Glomerular endothelial cell (primary cell): ENCODE data around the gene CRHR2. TPM values are rescaled to one million over a fixed set of nuclear protein-coding genes. Genes with fewer than 3 reads are reported as not detected.

ENCODE experiments used
- DNase-seq: peaks from one replicate; pipeline ENCODE4 v3.0.0-alpha.2; 2011; ENCODE audit warnings: low read depth, low spot score; ENCODE audit errors: extremely low read depth
- total RNA-seq: library from RNA; depleted of rRNA; stranded (reverse); fragments of >200 nt; gene quantifications from 2 replicates; pipeline ENCODE4 v1.2.3, GENCODE V29; 2015

Gene CRHR2
- total RNA-seq, 1 donor from 2014 or later, result not detected

DNA sequence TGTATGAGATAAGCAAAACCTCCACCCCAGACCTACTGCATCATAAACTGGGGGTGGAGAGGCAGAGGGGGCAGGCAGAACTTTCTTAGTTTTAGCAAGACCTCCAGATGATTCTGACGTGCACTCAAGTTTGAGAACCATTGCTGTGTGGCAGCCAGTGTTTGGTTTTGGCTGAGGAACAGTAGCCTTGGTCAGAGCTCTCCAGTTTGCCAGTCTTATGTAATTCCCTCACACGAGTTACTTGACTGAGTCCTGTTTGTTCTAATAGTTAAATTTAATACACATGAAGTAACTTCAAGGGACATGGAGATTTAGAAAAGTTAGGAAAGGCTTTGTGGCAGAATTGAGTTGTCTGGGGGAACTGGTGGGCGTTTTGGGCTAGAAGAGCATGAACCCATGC is 49.0 kb downstream of the CRHR2 start:
- no peak for DNase-seq

DNA sequence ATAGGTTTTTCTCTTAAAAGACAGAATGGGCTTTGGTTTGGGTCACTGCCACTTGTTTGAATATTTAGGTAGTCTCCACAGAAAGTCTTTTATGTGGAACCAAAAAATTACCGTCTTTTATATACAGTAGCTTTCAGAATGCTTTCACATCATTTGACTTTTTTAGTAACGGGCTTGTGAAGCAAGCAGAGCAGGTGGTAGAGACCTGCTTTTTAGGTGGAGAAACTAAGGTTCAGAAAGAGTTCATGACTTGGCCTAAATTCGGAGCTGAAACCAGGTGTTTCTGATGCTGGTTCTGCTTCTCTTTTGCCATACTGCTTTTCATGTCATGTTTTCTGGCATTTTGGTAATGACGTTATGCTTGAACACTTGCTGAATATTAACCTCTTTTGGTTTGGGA is 51.3 kb downstream of the CRHR2 start:
- no peak for DNase-seq

DNA sequence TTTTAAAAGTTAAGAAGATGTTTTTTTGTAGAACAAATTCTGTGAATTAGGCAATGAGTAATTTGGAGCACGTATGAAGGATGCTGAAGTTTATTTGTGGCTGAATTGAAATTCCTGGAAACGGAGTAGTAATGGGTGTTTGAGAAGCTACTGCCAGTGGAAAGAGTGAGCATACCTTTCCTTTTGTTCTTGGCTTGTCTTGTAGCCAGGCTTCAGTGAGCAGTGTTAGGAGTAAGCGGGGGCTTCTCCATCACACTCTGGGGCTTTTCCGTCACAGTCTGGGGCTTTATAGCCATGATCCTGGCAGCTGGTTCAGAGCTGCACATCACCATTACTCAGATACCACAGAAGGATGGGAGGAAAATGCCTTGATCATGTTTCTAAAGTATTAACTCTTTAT is 55.2 kb downstream of the CRHR2 start:
- no peak for DNase-seq

DNA sequence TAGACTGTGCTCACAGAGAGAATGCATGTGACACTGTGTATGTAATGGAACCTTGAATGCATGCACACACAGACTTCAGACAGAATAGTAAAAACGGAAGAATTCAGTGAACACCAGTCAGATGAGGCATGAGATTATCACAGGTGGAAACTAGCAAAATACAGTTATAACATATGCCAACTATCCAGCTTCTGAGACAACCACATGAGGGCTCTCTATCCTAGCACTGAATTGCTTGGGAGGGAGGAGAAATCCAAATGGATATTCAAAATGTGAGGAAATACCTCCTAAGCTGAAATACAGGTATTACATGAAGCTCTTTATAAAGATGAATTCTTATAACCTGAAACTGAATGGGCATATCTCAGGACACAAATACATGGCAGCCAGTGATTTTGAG is 57.0 kb downstream of the CRHR2 start:
- no peak for DNase-seq

DNA sequence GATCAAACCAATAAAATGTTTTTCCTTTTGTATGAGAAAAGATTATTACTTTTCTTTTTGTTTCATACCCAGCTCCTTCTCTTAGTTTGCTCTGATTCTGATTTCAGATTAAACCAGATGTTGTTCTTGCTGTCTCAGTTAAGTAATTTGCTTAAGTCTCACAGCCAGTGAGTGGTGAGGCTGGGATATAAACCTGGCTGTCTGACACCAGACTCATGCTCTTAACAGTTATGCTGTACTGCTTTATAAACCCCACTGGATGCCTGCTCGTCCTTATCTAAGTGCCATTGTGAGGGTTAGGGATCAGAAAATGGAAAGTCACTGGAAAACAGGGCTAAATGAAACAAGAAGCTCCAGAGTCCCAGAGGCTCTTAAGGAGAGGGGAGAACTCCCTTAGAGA is 63.3 kb downstream of the CRHR2 start:
- no peak for DNase-seq

DNA sequence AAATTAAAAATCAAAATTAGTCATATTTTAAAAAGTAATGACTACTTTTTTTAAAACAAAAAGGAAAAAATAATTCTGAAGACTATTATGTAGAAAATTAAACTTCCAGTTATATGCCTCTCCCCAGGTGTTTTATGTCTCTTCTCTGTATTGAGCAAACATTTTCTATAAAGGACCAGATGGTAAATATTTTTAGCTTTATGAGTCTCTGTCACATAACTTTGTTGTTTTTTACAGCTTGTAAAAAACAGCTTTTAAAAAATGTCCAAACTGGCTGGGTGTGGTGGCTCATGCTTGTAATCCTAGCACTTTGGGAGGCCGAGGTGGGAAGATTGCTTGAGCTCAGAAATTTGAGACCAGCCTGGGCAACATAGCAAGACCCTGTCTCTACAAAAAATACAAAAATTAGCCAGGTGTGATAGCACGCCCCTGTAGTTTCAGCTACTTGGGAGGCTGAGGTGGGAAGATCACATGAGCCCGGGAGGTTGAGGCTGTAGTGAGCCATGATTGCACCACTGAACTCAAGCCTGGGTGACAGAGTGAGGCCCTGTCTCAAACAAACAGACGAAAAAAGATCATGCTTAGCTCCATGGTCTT is 64.1 kb downstream of the CRHR2 start:
- no peak for DNase-seq

DNA sequence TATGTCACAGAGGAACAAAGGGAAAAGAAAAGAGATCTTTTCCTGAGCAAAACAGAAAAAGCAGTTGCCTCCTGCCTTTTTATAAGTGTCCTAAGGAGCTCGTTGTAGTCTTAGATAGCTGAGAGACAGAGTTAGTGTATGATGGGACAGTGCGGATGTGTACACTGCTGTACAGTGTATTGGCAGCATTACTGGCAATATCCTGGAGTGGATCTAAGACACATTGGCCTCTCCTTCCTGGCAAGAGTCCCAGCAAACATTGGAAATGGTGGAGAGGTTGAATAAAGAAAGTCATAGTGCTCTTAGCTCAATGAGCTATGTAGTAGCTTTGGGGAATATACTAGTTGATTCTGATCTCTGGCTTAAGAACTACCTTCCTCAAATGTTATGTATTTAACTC is 64.9 kb downstream of the CRHR2 start:
- no peak for DNase-seq

DNA sequence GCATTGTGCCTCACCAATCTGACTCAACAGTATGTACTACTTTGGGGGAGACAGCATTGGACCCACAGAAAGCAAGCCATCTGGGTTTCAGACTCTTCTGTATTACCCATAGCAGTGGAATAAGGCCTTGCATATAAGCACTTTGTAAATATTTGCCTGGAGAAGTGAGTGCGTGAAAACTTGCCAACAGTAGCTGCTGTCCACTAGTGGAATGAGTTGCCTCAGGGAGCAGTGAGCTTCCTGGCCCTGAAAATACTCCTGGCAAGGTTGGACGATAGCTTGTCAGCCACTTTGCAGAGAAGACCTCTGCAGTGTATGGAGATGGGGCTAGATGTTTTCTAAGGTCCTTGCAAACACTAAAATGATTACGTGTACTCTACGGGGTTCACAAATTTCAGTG is 65.9 kb downstream of the CRHR2 start:
- no peak for DNase-seq

DNA sequence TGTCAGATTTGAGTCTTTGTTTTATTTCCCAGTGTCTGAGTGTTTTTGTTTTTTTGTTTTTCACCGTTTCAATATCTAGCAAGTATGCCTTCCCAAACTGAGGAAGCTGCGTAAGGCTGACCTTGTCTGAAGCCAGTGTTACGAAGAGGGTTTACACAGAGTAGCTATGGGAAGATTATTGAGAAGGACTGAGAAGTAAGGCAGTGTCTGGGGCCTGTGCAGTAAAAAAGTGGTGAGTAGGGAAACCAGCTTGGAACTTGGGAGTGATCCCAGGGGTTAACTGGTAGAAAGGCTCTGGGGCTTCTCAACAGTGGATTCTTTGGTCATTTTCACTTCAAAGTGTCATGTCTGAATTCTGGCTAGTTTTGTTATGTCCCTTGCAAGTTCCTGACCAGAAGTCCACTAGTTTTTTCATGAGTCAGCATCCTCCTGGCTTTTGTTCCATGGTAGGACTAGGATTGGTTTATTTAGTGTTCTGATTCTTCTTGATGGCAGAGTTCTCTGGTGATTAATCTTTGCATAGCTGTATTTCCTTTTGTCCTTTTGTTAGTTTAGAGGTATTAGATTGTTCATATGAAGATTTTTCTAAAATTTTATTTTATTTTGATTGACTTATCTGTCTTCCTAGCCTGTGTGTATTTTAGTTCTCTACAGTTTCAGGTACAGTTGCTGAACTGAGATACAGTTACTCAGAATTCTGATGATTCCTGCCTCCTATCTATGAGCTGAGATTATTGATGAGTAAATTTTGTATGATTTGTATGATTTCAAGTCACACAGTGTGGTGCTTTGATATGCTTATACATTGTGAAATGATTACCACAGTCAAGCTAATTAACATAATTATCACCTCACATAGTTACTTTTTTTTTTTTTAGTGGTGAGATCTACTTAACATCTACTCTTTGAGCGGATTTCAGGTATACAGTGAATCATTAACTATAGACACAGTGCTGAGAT is 68.6 kb downstream of the CRHR2 start:
- DNase-seq, result no peak

DNA sequence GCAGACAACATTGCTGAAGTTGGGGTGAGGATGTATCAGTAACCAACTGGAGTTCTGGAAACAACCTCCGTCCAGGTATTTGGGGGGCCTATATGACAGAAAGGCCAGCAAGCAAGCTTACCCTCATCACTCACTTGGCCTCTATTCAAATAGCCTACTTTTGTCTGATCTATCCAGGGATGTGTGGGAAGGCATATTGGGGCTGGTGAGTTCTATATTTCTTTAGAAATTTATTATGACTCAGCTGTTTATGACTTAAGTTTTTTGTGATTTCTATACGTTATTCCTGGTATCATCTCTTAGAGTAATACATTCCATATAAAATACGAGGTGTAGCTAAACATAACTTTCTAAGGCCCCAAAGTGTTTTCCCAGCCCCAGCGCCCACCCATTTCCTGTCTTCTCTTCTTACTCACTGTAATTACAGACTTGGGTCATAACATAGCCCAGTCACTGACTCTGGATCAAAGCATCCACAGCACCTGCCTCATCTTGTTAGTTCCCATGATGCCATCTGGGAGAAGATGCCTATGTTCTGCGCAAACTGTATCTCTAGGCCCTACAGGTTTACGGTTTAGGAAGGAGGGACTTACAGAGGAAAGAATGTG is 69.5 kb downstream of the CRHR2 start:
- no peak for DNase-seq

DNA sequence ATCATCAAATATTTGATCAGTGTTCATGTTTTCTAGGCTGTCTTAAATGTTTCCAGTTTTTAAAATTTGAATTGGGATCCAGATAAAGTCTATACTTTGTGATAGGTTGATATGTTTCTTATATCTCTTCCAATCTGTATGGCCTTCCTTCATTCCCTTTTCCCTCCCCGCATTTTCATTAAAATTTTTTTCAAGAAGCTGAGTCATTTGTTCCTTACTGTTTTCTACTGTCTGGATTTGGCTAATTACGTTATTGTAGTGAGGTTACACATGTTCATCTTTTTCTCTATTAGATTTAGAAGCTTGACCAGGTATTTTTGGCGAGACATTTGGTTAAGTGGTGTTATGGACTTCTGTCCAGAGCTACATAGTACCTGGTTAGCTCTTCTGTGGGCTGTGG is 76.4 kb downstream of the CRHR2 start:
- no peak for DNase-seq

DNA sequence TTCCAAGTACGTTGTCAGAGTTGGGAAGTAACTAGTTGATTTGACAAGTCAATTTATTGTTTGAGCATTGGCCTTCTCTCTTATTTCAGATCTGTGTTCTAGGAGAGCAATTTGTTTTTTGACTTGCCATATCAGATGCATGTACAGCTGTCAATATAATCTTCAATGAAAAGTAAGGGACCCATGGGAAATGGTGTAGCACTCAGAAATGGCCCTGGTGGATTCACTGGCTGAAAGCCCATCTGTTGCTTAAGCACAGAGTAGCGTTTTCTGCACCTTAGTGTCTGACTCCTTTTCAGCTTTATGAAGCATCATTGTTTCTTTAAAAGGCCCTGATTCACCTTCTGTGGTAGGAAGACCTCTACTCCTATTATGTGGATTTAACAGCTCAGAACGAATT is 77.4 kb downstream of the CRHR2 start:
- DNase-seq, result no peak

Other genes starting within 250 kb of the CRHR2 start
- 24.6 and 41.0 TPM in 2 replicates for gene NOD1, start 203.7 kb downstream of the CRHR2 start, total RNA-seq
- gene GGCT, start 177.6 kb downstream of the CRHR2 start, total RNA-seq, result 32.0 and 33.8 TPM in 2 replicates
- gene GARS1, start 87.6 kb downstream of the CRHR2 start, total RNA-seq, result 142 and 181 TPM in 2 replicates
- gene INMT, start 69.7 kb upstream of the CRHR2 start, total RNA-seq, result 0.05 and 0.12 TPM in 2 replicates
- gene MINDY4, start 89.0 kb upstream of the CRHR2 start, total RNA-seq, result 5.4 and 6.7 TPM in 2 replicates
- gene AQP1, start 229.4 kb upstream of the CRHR2 start, total RNA-seq, result 0.82 and 6.9 TPM in 2 replicates